GM21381 (cell line): ENCODE results near the gene C14orf132.

ENCODE experiments used
- ATAC-seq: cut with Tn5 transposase; IDR thresholded peaks from one replicate; pipeline ENCODE4 v1.9.1; 2021; ENCODE audit warnings: mild to moderate bottlenecking, moderate library complexity; ENCODE audit not compliant: unreplicated experiment

C14orf132 gene

GRCh38 chr14:96117101-96117897 is 78.1 kb downstream of the C14orf132 start:
- no peak for ATAC-seq

DNA sequence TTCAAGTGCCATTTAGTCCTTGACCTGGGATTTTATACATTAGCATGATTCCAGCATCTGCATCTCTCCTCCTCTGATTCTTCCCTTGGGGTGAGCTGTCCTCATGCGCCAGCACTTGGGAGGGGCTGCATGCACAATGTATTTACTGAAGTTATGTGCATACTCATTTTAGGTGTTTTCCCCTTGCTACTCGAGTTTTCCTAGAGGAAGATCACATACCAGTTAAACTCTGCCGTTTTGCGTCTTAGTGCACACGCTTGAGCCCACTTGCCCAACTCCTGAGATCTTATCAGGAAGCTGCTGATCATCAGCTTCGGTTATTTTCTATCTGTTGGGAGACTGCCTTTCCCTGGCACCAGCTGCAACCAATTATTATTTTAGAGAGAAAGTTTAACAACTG is 78.8 kb downstream of the C14orf132 start:
- ATAC-seq = no peak

DNA sequence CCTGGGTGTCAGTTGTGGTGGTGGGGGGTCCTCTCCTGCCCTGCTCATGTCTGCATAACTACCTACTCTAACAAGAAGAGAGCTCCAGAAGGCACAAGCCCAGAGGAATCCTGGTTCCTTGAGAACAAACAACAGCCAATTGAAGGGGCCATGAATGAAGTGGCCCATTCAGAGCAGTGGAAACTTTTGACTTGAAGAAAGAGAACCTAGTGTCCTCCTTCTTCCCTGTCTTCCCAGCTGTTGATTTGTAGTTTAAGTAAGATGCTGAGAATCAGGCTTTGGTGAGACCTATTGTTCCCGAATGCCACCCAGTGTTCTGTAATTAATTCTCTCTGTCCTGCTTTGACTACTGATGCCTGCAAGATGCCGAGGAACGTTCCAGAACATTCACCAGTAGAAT is 79.2 kb downstream of the C14orf132 start:
- ATAC-seq = no peak

GRCh38 chr14:96119947-96120346 is 80.8 kb downstream of the C14orf132 start:
- ATAC-seq = no peak

GRCh38 chr14:96120392-96120791 is 81.2 kb downstream of the C14orf132 start:
- ATAC-seq = no peak

GRCh38 chr14:96120941-96121340 is 81.8 kb downstream of the C14orf132 start:
- ATAC-seq = no peak

- no peak for ATAC-seq
Observed at GRCh38 chr14:96121660-96122395, 82.7 kb downstream of the C14orf132 start.

GRCh38 chr14:96122496-96122895 is 83.3 kb downstream of the C14orf132 start:
- ATAC-seq = no peak

DNA sequence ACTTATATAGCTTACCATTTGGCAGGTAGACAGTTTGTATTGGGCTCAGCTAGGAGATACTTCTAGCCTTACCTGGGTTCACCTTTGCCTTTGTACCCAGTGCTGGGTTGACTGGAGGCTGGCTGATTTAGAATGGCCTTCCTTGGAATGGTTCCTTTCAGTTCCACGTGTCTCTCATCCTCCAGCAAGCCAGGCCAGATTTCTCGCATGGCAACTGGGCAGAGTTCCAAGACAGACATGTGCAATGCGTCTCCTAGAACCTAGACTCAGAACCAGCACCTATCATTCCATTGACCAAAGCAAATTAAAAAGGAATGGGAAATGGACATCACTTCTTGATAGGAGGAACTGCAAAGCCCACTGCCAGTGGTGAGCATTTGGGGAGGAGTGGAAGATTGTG is 86.4 kb downstream of the C14orf132 start:
- ATAC-seq = no peak

GRCh38 chr14:96126339-96126782 is 87.2 kb downstream of the C14orf132 start:
- ATAC-seq = no peak

DNA sequence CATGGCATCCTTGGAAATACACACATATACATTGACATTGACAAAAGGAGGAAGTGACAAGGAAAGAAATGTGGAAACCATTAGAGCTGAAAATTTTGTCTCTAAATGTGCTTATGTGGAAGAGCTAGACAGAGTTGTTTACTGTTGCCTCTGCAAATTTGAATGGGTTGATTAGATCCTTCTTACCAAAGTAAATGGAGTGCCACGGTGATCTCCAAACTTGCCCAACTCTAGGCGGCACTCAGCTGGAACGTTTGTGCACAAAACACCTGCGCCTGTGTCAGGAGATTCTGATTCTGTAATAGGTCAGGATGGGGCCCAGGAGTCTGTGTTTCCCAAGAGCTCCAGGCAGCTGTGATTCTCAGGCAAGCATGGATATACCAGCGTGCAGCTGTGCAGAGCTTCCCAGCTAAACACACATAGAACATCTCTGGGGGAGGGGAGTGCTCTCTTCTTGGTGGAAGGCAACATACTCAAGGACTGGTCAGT is 87.7 kb downstream of the C14orf132 start:
- ATAC-seq = no peak

DNA sequence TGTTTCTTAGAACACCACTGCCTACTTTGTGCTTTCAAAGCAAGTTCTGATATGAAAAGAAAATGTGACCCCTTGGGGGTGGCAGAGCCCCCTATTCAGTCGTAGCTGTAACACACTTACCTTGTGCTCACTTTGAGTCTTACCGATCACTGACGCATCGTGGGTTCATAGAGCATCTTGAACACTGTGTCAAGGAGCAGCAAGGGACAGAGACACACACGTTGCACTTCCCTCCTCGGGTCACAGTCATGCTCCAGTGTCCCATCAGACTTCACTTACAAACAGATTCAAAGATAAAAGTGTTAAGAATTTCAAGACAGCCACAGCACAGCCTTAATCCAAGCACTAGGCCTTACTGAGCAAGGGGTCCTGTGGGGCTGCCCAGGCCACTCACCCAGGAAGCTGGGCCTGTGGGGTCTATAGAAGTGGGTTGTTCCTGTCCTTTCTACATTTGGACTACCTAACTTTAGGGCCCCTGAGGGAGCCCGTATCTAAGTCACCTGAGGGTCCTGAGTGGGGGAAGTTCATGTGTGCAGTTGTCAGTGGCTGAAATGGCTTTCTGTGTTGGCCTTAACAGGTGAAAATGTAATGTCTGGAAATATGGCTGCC is 90.1 kb downstream of the C14orf132 start:
- ATAC-seq = no peak

DNA sequence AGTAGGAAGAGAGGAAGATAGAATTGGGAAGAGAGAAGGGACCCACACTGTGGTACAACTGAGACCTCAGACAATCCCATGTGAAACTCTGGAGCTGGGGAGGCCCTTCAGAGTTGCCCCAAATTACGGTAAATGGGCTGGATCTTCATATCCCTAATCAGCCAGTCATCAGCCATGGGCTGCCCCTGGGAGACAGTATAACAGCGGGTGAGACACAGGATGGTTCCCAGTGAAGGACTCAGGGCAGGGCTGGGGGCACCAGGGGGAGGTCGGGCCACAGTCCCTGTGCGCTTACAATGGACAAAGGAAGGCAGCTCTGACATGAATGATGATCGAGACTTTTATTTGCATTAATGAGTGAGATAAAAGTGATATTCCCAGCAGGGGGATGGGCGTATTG is 91.2 kb downstream of the C14orf132 start:
- ATAC-seq = no peak

DNA sequence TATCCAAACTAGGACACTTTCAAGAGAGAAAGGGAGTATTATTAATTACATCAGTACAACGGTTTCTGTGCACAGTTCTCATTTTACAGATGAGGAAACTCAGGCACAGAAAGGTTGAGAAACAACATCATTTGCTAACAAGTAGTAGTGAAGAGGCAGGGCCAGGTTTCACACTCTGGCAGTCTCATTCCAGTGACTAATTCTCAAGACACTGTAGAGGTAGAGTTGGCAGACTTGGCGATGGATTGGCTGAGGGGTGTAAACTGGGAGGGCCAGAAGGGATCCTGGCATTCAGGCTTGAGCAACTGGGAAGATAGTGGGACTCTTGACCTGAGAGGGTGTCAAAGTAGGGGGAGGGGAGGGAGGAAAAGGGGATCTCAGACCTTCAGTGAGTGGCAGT is 91.7 kb downstream of the C14orf132 start:
- no peak for ATAC-seq

DNA sequence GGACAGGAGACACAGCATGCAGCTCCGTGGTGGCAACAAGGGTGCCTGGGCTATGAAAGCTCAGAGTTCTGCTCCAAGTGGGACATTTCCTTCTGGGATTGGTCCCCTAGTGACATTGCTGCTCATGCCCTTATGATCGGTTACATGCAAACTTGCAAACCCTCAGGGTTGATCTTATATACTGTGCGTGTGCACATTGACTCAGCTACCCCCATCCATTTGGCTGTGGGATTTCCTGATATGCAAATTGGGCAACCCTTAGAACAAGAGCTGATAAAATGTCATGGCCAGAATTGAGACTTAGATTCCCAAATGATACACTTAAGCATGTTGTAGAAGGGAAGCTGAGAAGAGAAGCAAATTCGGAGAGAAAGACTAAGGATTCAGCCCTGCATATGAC is 92.7 kb downstream of the C14orf132 start:
- no peak for ATAC-seq

DNA sequence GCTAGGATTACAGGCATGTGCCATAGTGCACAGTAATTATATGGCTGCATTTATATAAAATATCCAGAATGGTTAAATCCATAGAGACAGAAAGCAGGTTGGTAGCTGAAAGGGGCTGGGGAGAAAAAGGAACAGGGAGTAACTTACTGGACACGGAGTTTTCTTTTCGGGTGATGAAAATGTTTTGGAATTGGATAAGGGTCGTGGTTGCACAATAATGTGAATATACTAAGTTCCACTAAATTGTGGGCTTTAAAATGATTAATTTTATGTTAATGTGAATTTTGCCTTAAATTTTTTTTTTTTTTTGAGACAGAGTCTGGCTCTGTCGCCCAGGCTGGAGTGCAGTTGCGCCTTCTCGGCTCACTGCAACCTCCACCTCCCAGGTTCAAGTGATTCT is 95.3 kb downstream of the C14orf132 start:
- ATAC-seq = no peak

DNA sequence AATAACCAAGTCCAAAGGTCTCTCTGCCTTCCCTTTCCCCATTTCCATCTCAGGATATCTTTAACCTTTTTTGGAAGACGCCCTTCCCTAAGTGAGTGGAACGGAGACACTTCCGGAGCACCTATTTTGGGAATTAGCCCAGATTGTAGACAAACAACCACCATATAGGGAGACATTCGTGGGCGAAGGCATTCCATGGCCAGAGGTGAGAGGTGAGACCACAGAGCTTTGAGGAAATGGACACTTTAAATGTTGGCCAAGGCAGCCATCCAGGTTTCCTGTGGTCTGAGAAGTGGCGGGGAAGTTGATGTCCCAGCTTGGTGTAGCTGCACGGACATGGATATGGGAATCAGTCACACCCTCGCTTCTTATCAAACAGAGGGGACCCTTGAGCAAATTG is 96.1 kb downstream of the C14orf132 start:
- ATAC-seq = no peak

DNA sequence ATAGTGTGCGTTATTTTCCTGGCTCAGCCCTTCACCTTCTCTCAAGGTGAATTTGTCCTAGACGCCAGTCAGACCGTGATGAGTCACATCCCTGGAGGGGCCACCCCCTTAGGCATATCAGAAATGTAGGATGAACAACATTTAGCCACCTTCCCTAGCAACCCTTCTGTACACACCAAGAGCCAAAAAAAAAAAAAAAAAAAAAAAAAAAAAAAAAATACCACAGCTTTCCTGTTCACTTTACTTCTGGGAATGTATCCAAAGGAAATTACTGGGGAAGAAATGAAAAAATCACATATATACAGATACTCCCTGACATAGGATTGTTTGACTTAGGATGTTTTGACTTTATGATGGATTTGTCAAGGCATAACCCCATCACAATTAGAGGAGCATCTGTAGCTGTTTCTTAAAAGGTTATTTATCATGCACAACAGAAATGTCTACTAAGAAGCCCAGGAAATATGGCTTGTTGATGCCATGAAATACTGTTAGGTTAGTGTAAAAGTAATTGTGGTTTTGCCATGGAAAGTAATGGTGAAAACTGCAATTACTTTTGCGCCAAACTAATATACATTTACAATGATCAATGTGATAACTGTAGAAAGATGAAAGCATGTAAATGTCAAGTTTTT is 97.3 kb downstream of the C14orf132 start:
- ATAC-seq = no peak

- ATAC-seq = no peak
Observed at GRCh38 chr14:96138241-96138640, 99.1 kb downstream of the C14orf132 start.

- ATAC-seq = no peak
Observed at GRCh38 chr14:96139169-96139568, 100.0 kb downstream of the C14orf132 start.

DNA sequence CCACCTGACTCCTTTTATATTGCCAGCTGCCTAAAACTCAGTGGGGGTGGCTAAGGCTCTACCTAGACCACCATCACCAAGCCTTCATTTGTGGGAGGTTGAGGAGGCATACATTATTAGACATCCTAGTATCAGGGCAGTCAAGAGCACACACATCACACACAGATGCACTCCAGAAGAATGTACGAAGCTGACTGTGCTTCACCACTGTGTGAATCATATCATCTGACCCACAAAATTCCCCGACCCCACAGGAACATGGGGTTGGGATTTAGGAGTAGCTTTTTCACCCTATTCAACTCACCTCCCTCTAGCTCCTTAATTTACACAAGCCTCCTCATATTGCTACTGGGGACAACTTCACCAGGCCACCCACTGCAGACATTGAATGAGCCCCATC is 100.7 kb downstream of the C14orf132 start:
- no peak for ATAC-seq
